Mesenchymal stem cell (in vitro differentiated cells and primary cell): ENCODE results near the gene CSAG2.
"Not testable (repeated sequence)": the region's sequence is repeated elsewhere in the genome, so short reads cannot be mapped to it uniquely, and the experiment has no call there.

Source experiments
- DNase-seq: peaks from one replicate; pipeline ENCODE4 v3.0.0-alpha.2; 2013
- H2AFZ ChIP-seq: one replicate; pipeline ENCODE4 v1.6.1; 2013; ENCODE audit warnings: low read depth, mild to moderate bottlenecking, control low read depth, inconsistent platforms, low read length, moderate library complexity
- H2AK5ac ChIP-seq: 2 replicates; pipeline ENCODE4 v1.6.1; 2013; ENCODE audit warnings: low read length, moderate library complexity, mild to moderate bottlenecking, inconsistent platforms; ENCODE audit not compliant: severe bottlenecking
- H2BK120ac ChIP-seq: one replicate; pipeline ENCODE4 v1.6.1; 2013; ENCODE audit warnings: low read depth, mild to moderate bottlenecking, inconsistent platforms, low read length, moderate library complexity
- H2BK12ac ChIP-seq, 2 experiments: one replicate each; pipeline ENCODE4 v1.6.1; 2013; ENCODE audit warnings: inconsistent platforms in 2 of 2, low read length in 2 of 2, mild to moderate bottlenecking in 2 of 2, moderate library complexity in 2 of 2, control low read depth in 1 of 2
- H2BK15ac ChIP-seq: one replicate; pipeline ENCODE4 v1.6.1; 2013; ENCODE audit warnings: mild to moderate bottlenecking, low read depth, inconsistent platforms; ENCODE audit not compliant: poor library complexity, severe bottlenecking
- H2BK5ac ChIP-seq: 2 replicates; pipeline ENCODE4 v1.6.1; 2013; ENCODE audit warnings: low read depth, mild to moderate bottlenecking, low read length, control low read depth, inconsistent platforms; ENCODE audit not compliant: poor library complexity, severe bottlenecking
- H3K14ac ChIP-seq, 2 experiments: one replicate each; pipeline ENCODE4 v1.6.1; 2013; ENCODE audit warnings: inconsistent platforms in 2 of 2, low read length in 2 of 2, control low read depth in 1 of 2, mild to moderate bottlenecking in 1 of 2, moderate library complexity in 1 of 2
- H3K18ac ChIP-seq, 2 experiments: one replicate each; pipeline ENCODE4 v1.6.1; 2013; ENCODE audit warnings: inconsistent platforms in 2 of 2, low read length in 2 of 2, control low read depth in 1 of 2, low read depth in 1 of 2, mild to moderate bottlenecking in 1 of 2
- H3K23ac ChIP-seq, 2 experiments: one replicate each; pipeline ENCODE4 v1.6.1; 2013; ENCODE audit warnings: inconsistent platforms in 2 of 2, low read length in 2 of 2, mild to moderate bottlenecking in 2 of 2, moderate library complexity in 2 of 2, control low read depth in 1 of 2
- H3K27ac ChIP-seq: 2 replicates; pipeline ENCODE4 v1.5.1; 2013; ENCODE audit warnings: mild to moderate bottlenecking, moderate library complexity, low read length, control low read depth, inconsistent platforms; ENCODE audit not compliant: poor library complexity, severe bottlenecking
- H3K27me3 ChIP-seq, 2 experiments: 2 replicates each; pipeline versions ENCODE4 v1.6.1 to v1.7.0; 2013; ENCODE audit warnings: low read length in 2 of 2, mild to moderate bottlenecking in 2 of 2, moderate library complexity in 2 of 2, control low read depth in 1 of 2, inconsistent platforms in 1 of 2; ENCODE audit not compliant: control insufficient read depth in 1 of 2, insufficient read depth in 1 of 2
- H3K36me3 ChIP-seq, 2 experiments: 2 replicates each; pipeline versions ENCODE4 v1.6.1 to v1.7.0; 2013; ENCODE audit warnings: low read length in 2 of 2, control low read depth in 1 of 2, inconsistent platforms in 1 of 2, low read depth in 1 of 2, mild to moderate bottlenecking in 1 of 2; ENCODE audit not compliant: insufficient read depth in 2 of 2, control insufficient read depth in 1 of 2
- H3K4ac ChIP-seq, 2 experiments: one replicate each; pipeline ENCODE4 v1.6.1; 2013; ENCODE audit warnings: inconsistent platforms in 2 of 2, low read length in 2 of 2, mild to moderate bottlenecking in 2 of 2, moderate library complexity in 2 of 2, control low read depth in 1 of 2, low read depth in 1 of 2
- H3K4me1 ChIP-seq: 2 replicates; pipeline ENCODE4 v1.6.1; 2013; ENCODE audit warnings: low read depth, low read length, control low read depth; ENCODE audit not compliant: control insufficient read depth, insufficient read depth
- H3K4me2 ChIP-seq: 2 replicates; pipeline ENCODE4 v1.6.1; 2013; ENCODE audit warnings: low read length, mild to moderate bottlenecking, inconsistent platforms; ENCODE audit not compliant: poor library complexity, severe bottlenecking
- H3K4me3 ChIP-seq, 2 experiments: 2 replicates each; pipeline versions ENCODE4 v1.5.1 to v1.7.0; 2013; ENCODE audit warnings: low read length in 2 of 2, mild to moderate bottlenecking in 2 of 2, control low read depth in 1 of 2, low read depth in 1 of 2; ENCODE audit not compliant: insufficient read depth in 1 of 2
- H3K79me1 ChIP-seq: replicated peaks from 2 replicates; pipeline ENCODE4 v1.6.1; 2013; ENCODE audit warnings: mild to moderate bottlenecking, control low read depth, low read length, inconsistent platforms; ENCODE audit not compliant: poor library complexity, severe bottlenecking
- H3K9ac ChIP-seq: 2 replicates; pipeline ENCODE4 v1.7.0; 2013; ENCODE audit warnings: mild to moderate bottlenecking, low read length, moderate library complexity
- H3K9me3 ChIP-seq: 2 replicates; pipeline ENCODE4 v1.7.0; 2013; ENCODE audit warnings: mild to moderate bottlenecking, low read length; ENCODE audit not compliant: control insufficient read depth
- H4K8ac ChIP-seq: one replicate; pipeline ENCODE4 v1.6.1; 2013; ENCODE audit warnings: inconsistent platforms, mild to moderate bottlenecking, low read length, moderate library complexity
- H4K91ac ChIP-seq: one replicate; pipeline ENCODE4 v1.6.1; 2013; ENCODE audit warnings: mild to moderate bottlenecking, low read length, inconsistent platforms
- WGBS: methylation state at CpG from one replicate; pipeline ENCODE4 v1.1.7; 2013; ENCODE audit warnings: mixed read lengths; 5-methylcytosine and 5-hydroxymethylcytosine counted together

The CSAG2 gene

GRCh38 chrX:152733261-152733975 lies 24.3 kb upstream of the CSAG2 start, which contains the start of the genes CSAG1 and MAGEA12:
Gene CSAG1, minus strand, starts transcription at chrX:152733721. Its CDS starts 1,261 bp downstream, at chrX:152732460.
Gene MAGEA12, plus strand, starts transcription at chrX:152733757. Its CDS starts 2,405 bp downstream, at chrX:152736162.
- Histone ChIP-seq H3K4ac (no peak within 1 kb of the TSS), H3K79me1 (no peaks in the 10 kb centered on the region), H3K4me1 (no peaks in the 10 kb centered on the region), H2BK15ac (no peak within 1 kb of the TSS), H3K9me3 (no peaks in the 10 kb centered on the region), H2BK120ac (no peak within 1 kb of the TSS), H2BK5ac (no peak within 1 kb of the TSS), H3K23ac (no peak within 1 kb of the TSS), H3K27ac (no peak within 1 kb of the TSS), H2BK12ac (no peak within 1 kb of the TSS), H4K8ac (no peak within 1 kb of the TSS), H3K27me3 (peaks cover 0 to 1% of the 10 kb centered on the region in 2 experiments), H4K91ac (no peak within 1 kb of the TSS), H2AFZ (no peak within 1 kb of the TSS), H3K9ac (no peak within 1 kb of the TSS), H3K14ac (no peak within 1 kb of the TSS), H3K36me3 (no peaks in the 10 kb centered on the region), H3K4me3 (no peak within 1 kb of the TSS), H3K4me2 (no peak within 1 kb of the TSS), H2AK5ac (no peak within 1 kb of the TSS), H3K18ac (no peak within 1 kb of the TSS)
- WGBS: 83% methylated on average over 6 of the region's 21 CpGs
- DNase-seq: no peak

- H3K27ac ChIP-seq: no peak overlapping the region
- H4K8ac ChIP-seq: no peak overlapping the region
- H3K4me2 ChIP-seq: no peak overlapping the region
- no peak overlapping the region for H3K4ac ChIP-seq
- no peak overlapping the region for H3K9ac ChIP-seq
- no peaks in the 10 kb centered on the region for H3K79me1 ChIP-seq
- H3K14ac ChIP-seq: no peak overlapping the region
- peaks cover 6% of the 10 kb centered on the region for H3K9me3 ChIP-seq
- H2BK120ac ChIP-seq: no peak overlapping the region
- no peak overlapping the region for H3K4me3 ChIP-seq
- H2BK5ac ChIP-seq: no peak overlapping the region
- no peaks in the 10 kb centered on the region for H3K4me1 ChIP-seq
- H4K91ac ChIP-seq: no peak overlapping the region
- DNase-seq: no peak
- 51% methylated on average over 7 of the region's 7 CpGs for WGBS
- H2BK12ac ChIP-seq: no peak overlapping the region
- no peaks in the 10 kb centered on the region for H3K27me3 ChIP-seq
- H2BK15ac ChIP-seq: no peak overlapping the region
- no peak overlapping the region for H3K18ac ChIP-seq
- H2AFZ ChIP-seq: no peak overlapping the region
- H3K23ac ChIP-seq: no peak overlapping the region
- H3K36me3 ChIP-seq: no peaks in the 10 kb centered on the region
- H2AK5ac ChIP-seq: no peak overlapping the region
Observed at GRCh38 chrX:152725409-152725808, 16.3 kb upstream of the CSAG2 start.

- H2BK120ac ChIP-seq, H3K36me3 ChIP-seq, H3K23ac ChIP-seq, H2AFZ ChIP-seq, H3K4me3 ChIP-seq, H4K91ac ChIP-seq, H3K14ac ChIP-seq, H2BK5ac ChIP-seq, H3K9me3 ChIP-seq, H3K4me2 ChIP-seq, H2AK5ac ChIP-seq, H2BK12ac ChIP-seq, H3K4ac ChIP-seq, H3K4me1 ChIP-seq, H3K9ac ChIP-seq, H3K18ac ChIP-seq, H3K27me3 ChIP-seq, H4K8ac ChIP-seq, DNase-seq, H3K27ac ChIP-seq, H2BK15ac ChIP-seq, H3K79me1 ChIP-seq: not testable (repeated sequence)
- WGBS: no CpG with 5 or more reads among the region's 35 CpGs
Observed at GRCh38 chrX:152713815-152714787, 5.0 kb upstream of the CSAG2 start, which contains the start of gene MAGEA2B. Gene MAGEA2B, plus strand, starts transcription at chrX:152714628. Its CDS starts 2,479 bp downstream, at chrX:152717107.

GRCh38 chrX:152713195-152713594 lies 4.1 kb upstream of the CSAG2 start:
- not testable (repeated sequence) for H2BK12ac ChIP-seq, DNase-seq, H3K27me3 ChIP-seq, H3K23ac ChIP-seq, H4K91ac ChIP-seq, H3K18ac ChIP-seq, H3K4me3 ChIP-seq, H2BK120ac ChIP-seq, H3K79me1 ChIP-seq, H3K9me3 ChIP-seq, H3K4ac ChIP-seq, H2BK15ac ChIP-seq, H3K4me2 ChIP-seq, H3K14ac ChIP-seq, H2AK5ac ChIP-seq, H2AFZ ChIP-seq, H3K36me3 ChIP-seq, H3K9ac ChIP-seq, H3K4me1 ChIP-seq, H3K27ac ChIP-seq, H4K8ac ChIP-seq, H2BK5ac ChIP-seq
- WGBS: no CpG with 5 or more reads among the region's 5 CpGs
